IPS-20b (cell line): ENCODE results near the gene PRAC2.
A peak's percentile ranks its signal among the peaks of the same experiment; 100 is the strongest.
"Not testable (repeated sequence)": the region's sequence is repeated elsewhere in the genome, so short reads cannot be mapped to it uniquely, and the experiment has no call there.

ENCODE experiments used
- H3K27ac ChIP-seq: one replicate; pipeline ENCODE4 v1.5.1; 2013; ENCODE audit warnings: low read length
- H3K27me3 ChIP-seq: 2 replicates; pipeline ENCODE4 v1.6.1; 2013; ENCODE audit warnings: mild to moderate bottlenecking, low read length, inconsistent platforms; ENCODE audit not compliant: insufficient read depth
- H3K36me3 ChIP-seq: 2 replicates; pipeline ENCODE4 v1.6.1; 2013; ENCODE audit warnings: low read depth, mild to moderate bottlenecking, inconsistent platforms, low read length, moderate library complexity; ENCODE audit not compliant: insufficient read depth
- H3K4me1 ChIP-seq: 2 replicates; pipeline ENCODE4 v1.6.1; 2013; ENCODE audit warnings: mild to moderate bottlenecking, control low read depth, inconsistent platforms, low read length, moderate library complexity; ENCODE audit not compliant: insufficient read depth
- H3K4me3 ChIP-seq: 2 replicates; pipeline ENCODE4 v1.5.1; 2013; ENCODE audit warnings: mild to moderate bottlenecking, low read length, inconsistent platforms
- H3K9ac ChIP-seq: 2 replicates; pipeline ENCODE4 v1.6.1; 2013; ENCODE audit warnings: low read depth, mild to moderate bottlenecking, inconsistent platforms, low read length, moderate library complexity
- H3K9me3 ChIP-seq: 2 replicates; pipeline ENCODE4 v1.6.1; 2013; ENCODE audit warnings: mild to moderate bottlenecking, low read depth, low read length, inconsistent platforms; ENCODE audit not compliant: insufficient read depth

Gene PRAC2

DNA sequence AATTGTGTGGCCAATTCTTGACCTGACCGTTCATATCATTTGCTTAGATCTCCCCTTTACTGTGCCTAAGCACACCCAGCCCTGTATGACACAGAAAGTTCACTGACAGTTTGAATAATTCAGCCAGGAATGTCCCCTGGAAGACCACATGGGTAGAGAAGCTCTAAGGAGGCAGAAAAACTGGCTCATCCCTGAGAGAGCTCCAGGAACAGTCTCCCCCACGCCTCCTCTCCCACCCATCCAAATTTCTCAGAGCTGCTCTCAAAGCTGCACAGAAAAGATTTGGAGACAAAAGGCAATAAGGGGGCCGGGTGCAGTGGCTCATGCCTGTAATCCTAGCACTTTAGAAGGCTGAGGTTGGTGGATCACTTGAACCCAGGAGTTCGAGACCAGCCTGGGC, 11.9 kb upstream of the PRAC2 start:
- Histone ChIP-seq H3K27me3 (peaks cover 90% of the 10 kb centered on the region), H3K27ac (no peak overlapping the region), H3K9me3 (no peaks in the 10 kb centered on the region), H3K36me3 (no peaks in the 10 kb centered on the region), H3K4me3 (no peak overlapping the region), H3K9ac (no peak overlapping the region), H3K4me1 (no peaks in the 10 kb centered on the region)

DNA sequence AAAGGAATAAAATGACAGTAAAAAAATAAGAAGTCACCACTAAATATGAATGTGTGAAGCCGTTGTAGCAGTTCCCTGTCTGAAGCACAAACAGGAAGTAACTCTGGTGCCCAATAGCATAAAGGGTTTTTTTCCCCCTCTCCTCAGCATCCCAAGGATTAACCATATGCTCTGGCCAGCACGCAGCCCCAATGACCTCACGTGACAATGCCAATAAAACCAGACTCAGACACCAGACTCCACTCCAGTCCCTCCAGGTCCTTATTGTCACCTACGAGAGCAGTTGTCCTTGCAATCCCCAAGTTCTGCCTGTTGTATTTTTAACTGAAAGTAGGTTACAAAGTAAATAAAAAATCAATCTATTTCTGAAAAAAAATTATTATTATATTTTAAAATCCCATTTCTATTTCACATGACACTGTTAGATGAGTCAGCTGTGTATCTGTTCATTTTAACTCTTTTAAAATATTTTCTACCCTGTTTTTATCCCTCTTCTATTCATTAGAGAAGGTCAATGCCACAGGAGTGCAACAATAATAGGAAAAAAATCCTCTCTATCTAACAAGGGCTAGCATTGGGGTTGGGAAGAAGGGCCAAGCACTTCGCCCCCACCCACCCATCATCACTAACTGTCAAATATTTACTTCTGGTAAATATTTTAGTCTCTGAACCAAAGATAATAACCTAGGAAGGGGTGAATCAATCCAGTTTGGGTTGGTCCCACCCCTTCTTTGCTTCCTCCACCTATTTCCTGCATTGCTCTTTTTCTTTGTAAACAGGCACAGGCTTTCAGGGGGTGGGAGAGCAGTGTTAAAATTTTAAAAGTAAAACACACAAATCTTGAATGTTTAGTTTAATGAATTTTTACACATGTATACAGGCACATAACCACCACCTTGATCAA, 7.2 kb upstream of the PRAC2 start:
- Histone ChIP-seq H3K9ac (no peak overlapping the region), H3K27ac (no peak overlapping the region)

DNA sequence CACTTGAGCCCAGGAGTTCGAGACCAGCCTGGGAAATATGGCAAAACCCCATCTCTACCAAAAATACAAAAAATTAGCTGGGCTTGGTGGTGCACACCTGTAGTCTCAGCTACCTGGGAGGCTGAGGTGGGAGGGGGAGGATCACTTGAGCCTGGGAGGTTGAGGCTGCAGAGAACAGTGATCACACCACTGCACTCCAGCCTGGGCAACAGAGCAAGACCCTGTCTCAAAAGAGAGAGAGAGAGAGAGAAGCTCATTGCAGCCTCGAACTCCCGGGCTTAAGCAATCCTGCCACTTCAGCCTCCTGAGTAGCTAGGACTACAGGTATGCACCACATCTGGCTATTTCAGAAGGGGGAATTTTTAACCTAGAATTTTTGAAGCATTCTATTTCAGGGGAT, 6.4 kb upstream of the PRAC2 start:
- not testable (repeated sequence) for H3K27ac ChIP-seq, H3K4me3 ChIP-seq, H3K36me3 ChIP-seq, H3K9ac ChIP-seq, H3K9me3 ChIP-seq
- peaks cover 19% of the 10 kb centered on the region for H3K4me1 ChIP-seq
- peaks cover 99% of the 10 kb centered on the region for H3K27me3 ChIP-seq

More for the DNA sequence above, 7.2 kb upstream of the PRAC2 start:
- no peak overlapping the region for H3K4me3 ChIP-seq
- no peaks in the 10 kb centered on the region for H3K9me3 ChIP-seq
- H3K27me3 ChIP-seq = peaks cover 99% of the 10 kb centered on the region
- peaks cover 19% of the 10 kb centered on the region for H3K4me1 ChIP-seq
- no peaks in the 10 kb centered on the region for H3K36me3 ChIP-seq

DNA sequence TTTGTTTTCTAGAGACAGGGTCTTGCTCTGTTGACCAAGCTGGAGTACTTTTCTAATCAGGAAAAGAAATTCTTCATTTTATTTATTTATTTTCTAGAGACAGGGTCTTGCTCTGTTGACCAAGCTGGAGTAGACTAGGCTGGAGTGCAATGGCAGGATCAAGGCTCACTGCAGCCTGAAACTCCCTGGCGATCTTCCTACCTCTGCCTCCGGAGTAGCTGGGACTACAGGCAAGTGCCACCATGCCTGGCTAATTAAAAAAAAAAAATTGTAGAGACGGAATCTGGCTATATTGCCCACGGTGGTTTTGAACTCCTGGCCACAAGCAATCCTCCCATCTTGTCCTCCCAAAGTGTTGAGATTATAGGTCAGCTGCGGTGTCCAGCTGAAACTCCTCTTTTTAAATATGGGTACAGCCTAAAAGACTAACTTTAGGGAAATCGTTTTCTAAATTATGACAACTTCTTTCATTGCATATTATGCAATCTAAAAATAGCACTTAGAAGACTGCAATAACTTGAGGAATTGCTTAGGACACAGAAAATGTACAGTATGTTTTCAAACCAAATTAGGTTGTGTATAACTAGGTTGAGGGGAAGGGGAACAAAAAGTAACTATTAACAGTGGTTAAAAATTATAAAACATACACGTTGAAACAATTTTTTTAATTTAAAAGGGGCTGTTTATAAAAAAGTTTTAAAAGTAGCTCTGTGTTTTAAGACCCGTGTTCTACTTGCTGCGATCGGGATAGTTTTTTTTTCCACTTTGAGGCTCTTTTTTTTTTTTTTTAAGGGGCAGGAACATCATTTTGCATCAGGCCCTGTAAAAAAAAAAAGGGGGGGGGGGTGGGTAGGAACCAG, 5.4 kb upstream of the PRAC2 start:
- peaks cover 19% of the 10 kb centered on the region for H3K4me1 ChIP-seq
- no peaks in the 10 kb centered on the region for H3K36me3 ChIP-seq
- H3K9me3 ChIP-seq = no peaks in the 10 kb centered on the region
- no peak overlapping the region for H3K27ac ChIP-seq
- peak overlapping the region; percentile 59; the same call in 1 of the 2 replicates for H3K4me3 ChIP-seq
- H3K27me3 ChIP-seq = peaks cover 100% of the 10 kb centered on the region
- no peak overlapping the region for H3K9ac ChIP-seq

DNA sequence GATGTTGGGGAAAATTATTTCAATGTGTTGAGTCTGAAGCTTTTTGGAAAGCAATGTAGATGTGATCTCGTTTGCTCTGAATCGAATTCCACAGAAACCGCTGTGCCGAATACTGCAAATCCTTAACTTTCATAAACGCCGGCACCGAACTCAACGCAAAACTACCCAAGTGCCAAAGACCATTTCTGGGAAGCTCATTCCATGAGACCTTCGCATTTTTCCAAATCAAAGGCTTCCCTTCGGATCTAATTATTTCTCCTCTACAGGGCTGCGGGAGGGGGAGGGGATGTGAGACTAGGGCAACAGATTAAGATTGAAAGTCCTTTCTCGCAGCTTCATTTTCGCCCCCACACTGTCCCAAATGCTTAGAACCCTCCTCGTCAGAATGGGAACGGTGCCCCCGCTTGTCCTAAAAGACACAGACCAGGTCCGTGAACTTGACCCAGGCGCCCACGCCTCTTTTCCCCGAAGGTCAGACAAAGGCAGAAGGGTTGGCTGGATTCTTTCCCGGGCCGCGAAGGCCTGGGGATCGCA, 4.7 kb upstream of the PRAC2 start:
- Histone ChIP-seq H3K4me1 (peaks cover 21% of the 10 kb centered on the region), H3K27me3 (peaks cover 100% of the 10 kb centered on the region), H3K9me3 (no peaks in the 10 kb centered on the region), H3K4me3 (peak overlapping the region; percentile 59), H3K36me3 (no peaks in the 10 kb centered on the region), H3K9ac (no peak overlapping the region), H3K27ac (no peak overlapping the region)

DNA sequence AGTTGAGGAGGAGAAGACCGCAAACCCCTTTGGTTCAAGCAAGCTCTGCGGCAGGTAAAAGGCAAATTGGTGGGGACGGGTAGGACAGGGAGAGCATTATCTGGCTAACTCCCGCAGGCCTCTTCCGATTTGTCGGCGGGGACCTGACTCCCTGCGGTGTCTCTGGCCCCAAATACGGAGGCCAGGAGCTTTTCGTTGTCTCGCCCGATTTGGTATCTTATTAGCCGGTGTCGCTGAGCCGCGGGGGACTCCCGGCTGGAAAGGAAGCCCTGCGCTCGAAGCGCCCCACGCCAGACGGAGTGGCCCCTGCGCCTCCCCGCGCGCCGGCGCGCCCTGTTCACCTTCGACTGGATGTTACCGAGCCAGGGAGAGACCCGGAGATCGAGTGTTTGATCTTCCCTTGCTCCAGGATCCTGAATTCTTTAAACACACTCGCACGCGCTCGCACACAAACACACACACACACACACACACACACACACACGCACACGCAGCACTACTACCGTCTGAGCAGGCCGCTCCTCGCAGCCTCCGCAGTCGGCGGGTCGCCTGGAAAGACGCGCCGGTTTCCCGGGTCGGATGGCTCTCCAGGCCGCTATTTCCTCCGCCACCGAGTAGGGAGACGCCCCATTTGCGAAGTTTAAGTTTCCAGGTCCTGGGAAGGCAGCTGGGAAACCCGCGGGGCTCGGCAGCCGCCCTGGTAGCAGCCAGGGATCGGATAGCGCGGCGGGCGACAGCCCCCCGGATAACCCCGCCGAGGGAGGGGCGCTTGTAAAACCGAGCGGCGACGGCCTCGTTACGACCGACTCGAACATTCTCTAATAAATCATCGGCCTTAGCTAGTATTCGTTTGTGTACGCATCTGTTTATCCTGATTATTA, 4.0 kb upstream of the PRAC2 start:
- no peaks in the 10 kb centered on the region for H3K36me3 ChIP-seq
- peaks cover 100% of the 10 kb centered on the region for H3K27me3 ChIP-seq
- peak overlapping the region; percentile 59 for H3K4me3 ChIP-seq
- no peak overlapping the region for H3K9ac ChIP-seq
- no peak overlapping the region for H3K27ac ChIP-seq
- H3K4me1 ChIP-seq = peaks cover 21% of the 10 kb centered on the region
- no peaks in the 10 kb centered on the region for H3K9me3 ChIP-seq

DNA sequence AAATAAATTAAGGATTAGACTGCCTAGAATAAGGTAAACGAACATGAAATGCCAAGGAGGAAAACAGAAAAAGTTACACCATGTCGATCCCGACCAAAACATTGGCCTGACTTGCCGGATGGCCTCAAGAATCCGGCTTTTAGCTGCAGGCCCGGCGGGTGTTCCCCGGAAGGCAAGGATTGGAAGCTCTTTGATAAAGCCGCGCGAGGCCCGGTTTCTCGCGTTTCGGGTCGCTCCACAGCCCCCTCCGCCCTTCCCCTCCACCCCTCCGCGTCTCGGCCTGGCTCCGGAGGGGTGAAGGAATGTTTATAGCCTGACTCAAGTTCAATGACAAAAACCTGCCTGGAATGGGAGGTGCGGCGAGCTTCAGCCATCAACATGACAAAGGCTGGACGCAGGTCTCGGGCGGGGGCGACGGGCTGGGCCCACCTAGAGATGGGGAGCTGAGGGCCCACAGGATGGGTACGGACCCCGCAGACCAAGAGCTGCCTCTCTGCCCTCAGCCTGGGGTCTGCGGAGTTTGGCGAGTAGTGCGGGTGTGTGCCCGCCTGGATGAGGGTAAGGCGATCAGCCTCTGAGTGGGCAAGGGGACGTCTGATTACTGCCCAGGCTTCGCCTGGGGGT, 3.2 kb upstream of the PRAC2 start:
- Histone ChIP-seq H3K4me1 (peaks cover 21% of the 10 kb centered on the region), H3K9me3 (no peaks in the 10 kb centered on the region; the same call in 1 of the 2 replicates), H3K27ac (no peak overlapping the region), H3K4me3 (peak overlapping the region; percentile 59), H3K9ac (no peak overlapping the region), H3K27me3 (peaks cover 100% of the 10 kb centered on the region), H3K36me3 (no peaks in the 10 kb centered on the region)

DNA sequence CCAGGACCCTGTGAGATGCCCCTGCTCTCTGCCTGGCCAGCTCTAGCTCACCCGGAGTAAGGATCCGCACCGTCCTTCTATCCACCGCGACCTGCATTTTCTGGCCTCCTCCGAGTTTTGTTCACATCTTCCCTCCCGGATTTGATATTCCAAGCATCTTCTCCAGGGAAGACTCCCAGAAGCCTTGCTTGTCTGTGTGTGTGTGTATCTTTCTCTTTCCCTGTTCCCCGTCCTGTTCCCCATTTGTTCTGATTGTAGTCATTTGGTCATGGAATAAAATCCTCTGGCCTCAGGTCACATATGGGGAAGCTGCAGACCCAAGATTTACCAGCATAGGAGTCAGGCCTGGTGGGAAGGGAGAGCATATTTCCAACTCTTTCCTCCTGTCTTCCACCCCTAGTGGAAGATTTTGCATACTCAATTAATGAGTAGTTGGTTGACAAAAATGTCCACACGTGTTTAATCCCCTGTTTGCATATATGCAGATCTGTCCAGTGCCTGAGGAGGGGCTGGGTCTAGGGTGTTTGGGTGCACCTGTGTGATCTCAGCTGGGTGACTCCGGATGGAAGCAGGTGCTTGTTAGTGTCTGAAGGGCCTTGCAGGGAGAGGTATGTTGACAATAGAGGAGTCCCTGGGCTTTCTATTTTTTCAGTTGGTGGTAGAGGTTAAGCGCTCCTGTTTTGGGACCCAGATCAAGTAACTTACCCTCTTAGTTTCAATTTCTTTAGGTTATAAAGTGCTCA, 2.5 kb upstream of the PRAC2 start:
- Histone ChIP-seq H3K27ac (no peak overlapping the region), H3K4me1 (peaks cover 21% of the 10 kb centered on the region), H3K4me3 (no peak overlapping the region; the same call in 1 of the 2 replicates), H3K9me3 (peaks cover 4% of the 10 kb centered on the region; the same call in 1 of the 2 replicates), H3K9ac (no peak overlapping the region), H3K36me3 (no peaks in the 10 kb centered on the region), H3K27me3 (peaks cover 100% of the 10 kb centered on the region)

DNA sequence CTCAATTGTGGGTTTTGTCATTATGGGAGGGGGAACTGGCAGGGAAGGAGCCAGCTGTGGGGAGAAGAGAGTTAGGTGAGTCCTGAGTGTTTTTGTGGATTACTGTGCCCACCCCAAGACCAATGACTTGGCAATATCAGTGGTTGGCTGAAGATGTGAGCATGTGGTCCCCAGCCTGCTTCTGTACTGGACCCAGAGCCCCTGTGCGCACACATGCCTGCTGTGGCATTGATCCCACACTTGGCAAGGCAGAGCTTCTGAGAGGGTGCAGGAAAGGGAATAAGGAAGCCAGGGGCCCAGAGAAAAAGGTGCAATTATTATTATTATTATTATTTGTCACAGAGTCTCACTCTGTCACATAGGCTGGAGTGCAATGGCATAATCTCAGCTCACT, 2.0 kb upstream of the PRAC2 start:
- H3K4me1 ChIP-seq = peaks cover 21% of the 10 kb centered on the region
- peaks cover 4% of the 10 kb centered on the region; the same call in 1 of the 2 replicates for H3K9me3 ChIP-seq
- peaks cover 100% of the 10 kb centered on the region for H3K27me3 ChIP-seq
- H3K27ac ChIP-seq = no peak overlapping the region
- no peak overlapping the region for H3K9ac ChIP-seq
- no peaks in the 10 kb centered on the region for H3K36me3 ChIP-seq
- no peak overlapping the region for H3K4me3 ChIP-seq

DNA sequence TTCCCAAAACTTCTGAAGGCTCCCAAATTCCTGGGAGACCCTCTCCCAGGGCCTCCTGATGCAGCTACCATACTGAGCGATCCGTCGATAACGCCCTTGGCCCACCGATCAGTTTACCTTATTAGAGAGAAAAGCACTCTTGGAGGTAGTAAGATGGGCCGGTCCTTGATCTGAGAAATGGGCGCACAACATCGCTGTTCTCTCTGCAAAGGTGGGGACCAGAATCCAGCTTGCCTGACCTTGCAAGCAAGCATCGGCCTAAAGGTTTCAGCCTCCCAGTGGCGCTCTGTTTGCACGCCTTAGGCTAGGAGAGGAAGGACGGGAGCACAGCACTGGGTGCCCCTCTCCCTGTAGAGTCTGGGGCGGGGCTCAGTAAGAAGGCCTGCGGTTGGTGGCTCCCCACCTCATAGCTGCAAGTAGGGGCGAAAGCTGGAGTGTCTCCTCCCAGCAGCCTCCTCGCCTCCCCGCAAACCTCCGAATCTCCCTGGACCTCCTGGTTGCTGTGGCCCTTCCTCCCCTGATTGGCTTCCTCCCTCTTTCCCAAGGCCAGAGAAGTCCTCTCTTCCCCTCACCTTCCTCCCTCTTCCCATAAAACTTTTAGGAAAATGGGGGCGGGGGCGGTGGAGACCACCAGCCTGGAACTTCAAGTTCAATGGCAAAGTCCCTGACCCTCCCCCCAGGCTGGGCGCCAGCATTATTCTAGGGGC, 631 bp upstream of the PRAC2 start, which contains the start of gene PRAC1:
PRAC1 (minus strand) TSS at position 318 of the 707 bp plus-strand sequence; CDS start at position 192, 126 bp downstream.
- Histone ChIP-seq H3K36me3 (no peaks in the 10 kb centered on the region), H3K9me3 (peaks cover 7% of the 10 kb centered on the region; the same call in 1 of the 2 replicates), H3K4me3 (peak within 1 kb of the TSS; percentile 38; the same call in 1 of the 2 replicates), H3K4me1 (peaks cover 21% of the 10 kb centered on the region), H3K27ac (no peak within 1 kb of the TSS), H3K9ac (no peak within 1 kb of the TSS), H3K27me3 (peaks cover 100% of the 10 kb centered on the region)
